ENCODE data around the gene NGFR. TPM values are rescaled to one million over a fixed set of nuclear protein-coding genes. Genes with fewer than 3 reads are reported as not detected.

Gene NGFR
- total and polyA plus RNA-seq, 2 experiments from 2014 or later, result 16.5 to 27.0 TPM

- peak overlapping the region; percentile 43 for H3K4me3 ChIP-seq
- peaks cover 25% of the 10 kb centered on the region for H3K4me1 ChIP-seq (ENCODE audit: low read depth)
- DNase-seq (ENCODE audit: low read depth in 1 of 2, low spot score in 1 of 2), result no peak
- no peaks in the 10 kb centered on the region for H3K9me3 ChIP-seq (ENCODE audit: low read depth)
- no peak overlapping the region for H3K27ac ChIP-seq
- no peaks in the 10 kb centered on the region for H3K36me3 ChIP-seq
- H3K27me3 ChIP-seq, result peaks cover 51% of the 10 kb centered on the region
- TF ChIP-seq CTCF (IDR thresholded peaks at IDR 0.05; ENCODE audit: low read depth, low read length), result no peak
Observed at GRCh38 chr17:49494399-49494985, 601 bp upstream of the NGFR start.

GRCh38 chr17:49495842-49496182 lies 719 bp downstream of the NGFR start:
- no peak for TF ChIP-seq CTCF (IDR thresholded peaks at IDR 0.05; ENCODE audit: low read depth, low read length)
- Histone ChIP-seq H3K27ac (no peak overlapping the region), H3K4me1 (ENCODE audit: low read depth) (peaks cover 14% of the 10 kb centered on the region), H3K9me3 (ENCODE audit: low read depth) (no peaks in the 10 kb centered on the region), H3K27me3 (peaks cover 51% of the 10 kb centered on the region), H3K4me3 (peak overlapping the region; percentile 43), H3K36me3 (no peaks in the 10 kb centered on the region)
- no peak for DNase-seq (ENCODE audit: low read depth in 1 of 2, low spot score in 1 of 2)

DNA sequence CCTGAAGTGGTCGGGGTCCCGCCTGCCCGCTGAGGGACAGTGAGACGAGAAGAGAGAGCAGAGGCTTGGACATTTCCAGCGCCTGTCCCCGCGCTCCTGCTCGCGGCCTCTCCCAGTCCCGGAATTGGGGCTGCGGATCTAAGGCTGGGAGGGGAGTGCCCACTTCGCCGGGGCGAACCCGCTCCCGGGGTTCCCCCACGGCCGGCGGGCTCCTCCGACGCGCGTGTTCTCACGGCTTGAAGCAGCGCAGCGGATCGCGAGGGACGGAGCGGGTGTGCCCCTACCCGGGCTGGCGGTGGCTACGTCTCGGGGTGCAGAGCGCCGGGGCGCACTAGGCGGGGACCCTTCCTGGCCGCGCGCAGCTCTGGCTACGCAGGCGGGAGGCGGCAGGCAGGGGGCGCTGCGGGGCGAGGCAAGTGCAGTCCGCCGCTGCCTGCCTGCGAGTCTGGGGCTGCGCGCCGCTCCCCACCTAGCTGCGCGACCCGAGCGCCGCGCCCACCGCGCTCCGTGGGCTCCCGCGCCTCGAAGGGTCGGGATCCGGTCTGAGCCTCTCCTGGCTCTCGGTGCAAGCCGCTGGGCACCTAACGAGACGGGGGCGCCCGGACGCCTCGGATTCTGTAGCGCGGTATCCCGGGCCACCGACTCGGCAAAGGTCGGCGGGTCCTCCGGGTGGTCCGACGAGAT lies 1.2 kb downstream of the NGFR start:
- Histone ChIP-seq H3K27me3 (peaks cover 51% of the 10 kb centered on the region), H3K4me1 (ENCODE audit: low read depth) (peaks cover 11% of the 10 kb centered on the region)

GRCh38 chr17:49496867-49497147 lies 1.7 kb downstream of the NGFR start:
- Histone ChIP-seq H3K4me3 (peak overlapping the region; percentile 43), H3K4me1 (ENCODE audit: low read depth) (peaks cover 15% of the 10 kb centered on the region)
- TF ChIP-seq CTCF (IDR thresholded peaks at IDR 0.05; ENCODE audit: low read depth, low read length), result no peak

More for the DNA sequence above, 1.2 kb downstream of the NGFR start:
- H3K9me3 ChIP-seq (ENCODE audit: low read depth), result no peaks in the 10 kb centered on the region
- peak overlapping the region; percentile 43 for H3K4me3 ChIP-seq
- no peaks in the 10 kb centered on the region for H3K36me3 ChIP-seq
- H3K27ac ChIP-seq, result no peak overlapping the region
- peak; percentile 67 for TF ChIP-seq CTCF (IDR thresholded peaks at IDR 0.05; ENCODE audit: low read depth, low read length)
- peak; percentile 64 to 89 for DNase-seq (ENCODE audit: low read depth in 1 of 2, low spot score in 1 of 2)

DNA sequence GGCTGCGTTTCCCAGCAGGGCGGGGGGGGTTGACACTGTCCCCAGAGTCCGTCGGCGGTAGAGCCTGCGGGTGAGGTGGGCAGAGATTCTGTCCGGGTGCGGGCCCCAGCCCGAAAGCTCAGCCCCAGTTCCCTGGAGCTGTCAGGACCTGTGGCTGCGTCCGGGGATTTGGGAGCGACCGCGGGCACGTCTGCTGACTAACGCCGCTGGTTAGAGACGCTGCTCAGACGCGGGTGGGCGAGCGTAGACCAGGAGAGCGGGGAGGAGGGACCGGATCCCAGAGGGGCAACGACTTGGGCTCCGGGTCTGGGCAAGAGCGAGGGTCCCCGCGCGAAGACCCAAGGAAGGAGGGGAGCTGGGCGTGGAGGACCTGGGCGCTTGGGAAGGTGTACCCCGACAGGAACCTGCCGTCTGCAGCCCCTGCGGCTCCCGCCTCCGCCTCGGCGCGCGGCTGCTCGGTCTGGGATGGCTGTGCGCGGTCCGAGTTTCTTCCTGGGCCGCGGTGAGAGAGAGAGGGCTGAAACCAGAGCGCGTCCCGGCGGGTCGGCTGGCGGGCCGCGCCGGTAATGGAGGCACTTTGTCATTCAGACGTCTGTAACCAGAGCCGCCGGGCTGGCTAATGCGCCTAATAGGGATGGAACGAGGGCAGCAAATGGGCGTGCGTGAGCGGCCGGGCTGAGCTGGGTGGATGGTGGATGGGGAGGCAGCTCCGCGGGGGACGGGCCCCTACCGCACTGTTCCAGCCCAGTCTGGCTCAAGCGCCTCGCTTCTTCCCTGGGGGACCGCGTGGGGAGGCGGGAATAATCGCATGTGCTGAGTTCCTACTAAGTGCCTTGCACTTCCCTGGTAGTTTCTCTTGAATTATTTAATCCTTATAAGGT lies 2.3 kb downstream of the NGFR start:
- Histone ChIP-seq H3K27me3 (peaks cover 51% of the 10 kb centered on the region), H3K4me3 (peak overlapping the region; percentile 43), H3K4me1 (ENCODE audit: low read depth) (peaks cover 19% of the 10 kb centered on the region), H3K36me3 (no peaks in the 10 kb centered on the region), H3K9me3 (ENCODE audit: low read depth) (no peaks in the 10 kb centered on the region), H3K27ac (no peak overlapping the region)
- DNase-seq (ENCODE audit: low read depth in 1 of 2, low spot score in 1 of 2), result peak in 1 of 2 donors; percentile 89
- TF ChIP-seq CTCF (IDR thresholded peaks at IDR 0.05; ENCODE audit: low read depth, low read length), result no peak

More at GRCh38 chr17:49496867-49497147, 1.7 kb downstream of the NGFR start:
- Histone ChIP-seq H3K36me3 (no peaks in the 10 kb centered on the region), H3K27me3 (peaks cover 51% of the 10 kb centered on the region), H3K27ac (no peak overlapping the region), H3K9me3 (ENCODE audit: low read depth) (no peaks in the 10 kb centered on the region)
- no peak for DNase-seq (ENCODE audit: low read depth in 1 of 2, low spot score in 1 of 2)
